ENCODE results near the gene YTHDF1. TPM values are rescaled to one million over a fixed set of nuclear protein-coding genes. Genes with fewer than 3 reads are reported as not detected.

The YTHDF1 gene
- total and polyA plus RNA-seq, 8 donors: 11.1 to 24.0 (median 15.9) TPM

DNA sequence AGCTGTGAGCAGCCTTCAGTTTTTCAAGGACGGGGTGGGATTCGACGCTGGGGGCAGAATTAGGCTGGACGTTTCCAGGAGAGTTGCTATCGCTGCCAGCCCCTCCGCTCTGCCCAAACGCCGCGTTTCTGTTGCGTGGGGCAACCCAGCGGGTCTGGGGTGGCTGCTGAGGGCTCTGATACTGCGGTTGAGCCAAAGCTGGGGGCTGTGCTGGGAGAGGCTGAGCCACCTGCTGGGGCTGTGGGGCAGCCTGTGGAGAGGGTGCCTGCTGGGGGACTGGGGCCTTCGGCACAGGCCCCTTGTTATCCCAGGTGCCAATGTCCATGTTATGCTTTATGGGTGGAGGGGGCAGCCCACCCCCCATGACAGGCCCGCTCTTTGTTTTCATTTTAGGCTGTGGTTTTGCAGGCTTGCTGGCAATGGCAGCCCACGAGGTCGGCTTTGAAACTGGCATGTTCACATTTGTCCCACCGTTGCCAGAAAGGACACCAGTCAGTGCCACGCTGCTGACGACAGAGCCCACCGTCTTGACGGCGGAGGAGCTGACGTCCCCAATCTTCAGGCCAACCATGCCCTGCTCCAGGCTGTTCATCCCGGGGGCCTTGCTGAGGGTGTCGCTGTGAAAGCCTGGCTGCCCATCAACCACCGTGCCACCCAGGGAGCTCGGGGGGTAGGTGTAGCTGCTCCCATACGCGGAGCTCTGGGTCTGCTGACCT, 13.0 kb downstream of the YTHDF1 start:
- Histone ChIP-seq H3K4me1 (peaks cover 0 to 7% (median 2%) of the 10 kb centered on the region in 3 donors), H3K36me3 (peaks cover 3 to 33% (median 22%) of the 10 kb centered on the region in 3 donors), H3K27ac (no peak overlapping the region), H3K4me3 (no peak overlapping the region), H3K27me3 (no peaks in the 10 kb centered on the region), H3K9me3 (no peaks in the 10 kb centered on the region)
- TF ChIP-seq CTCF (IDR thresholded peaks at IDR 0.05): no peak
- intact Hi-C loops (cut with DNase I): no loop called here
- WGBS, 2 donors: 88 to 91% methylated on average over 29 of the region's 29 CpGs
- no peak for FAIRE-seq
- ATAC-seq: no peak
- DNase-seq: peak in 1 of 6 donors; percentile 44

- Histone ChIP-seq H3K9me3 (no peaks in the 10 kb centered on the region), H3K4me1 (peaks cover 0 to 10% (median 8%) of the 10 kb centered on the region in 3 donors), H3K27me3 (no peaks in the 10 kb centered on the region), H3K4me3 (no peak overlapping the region), H3K27ac (no peak overlapping the region), H3K36me3 (peaks cover 3 to 32% (median 20%) of the 10 kb centered on the region in 3 donors)
- no peak for TF ChIP-seq CTCF (IDR thresholded peaks at IDR 0.05)
- FAIRE-seq (no peak), DNase-seq (peak in 1 of 6 donors; percentile 43), ATAC-seq (no peak)
- 84 to 88% methylated on average over 17 of the region's 17 CpGs for WGBS, 2 donors
- intact Hi-C loops (cut with DNase I): no loop called here
Observed at GRCh38 chr20:63202021-63202420, 13.9 kb downstream of the YTHDF1 start.

DNA sequence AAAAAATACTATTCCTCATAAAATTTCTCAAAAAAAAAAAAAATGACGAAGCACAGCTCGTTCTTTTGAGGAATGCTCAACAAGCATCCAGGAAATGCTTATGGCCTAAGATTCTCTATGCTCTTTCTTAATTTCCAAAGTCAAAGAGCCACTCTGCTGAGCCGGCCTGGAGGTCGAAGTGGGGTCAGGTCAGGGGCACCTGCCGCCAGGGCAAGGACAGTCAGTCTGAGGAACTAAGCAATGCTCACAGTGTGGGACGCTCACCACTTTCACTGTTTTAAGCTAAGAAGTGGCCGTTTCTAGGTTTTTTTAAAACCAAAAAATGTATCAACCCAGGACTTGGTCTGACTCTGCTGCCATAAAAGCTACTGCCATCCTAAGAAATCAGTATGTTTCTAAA, 17.3 kb downstream of the YTHDF1 start:
- Histone ChIP-seq H3K4me3 (no peak overlapping the region), H3K4me1 (peaks cover 0 to 10% (median 8%) of the 10 kb centered on the region in 3 donors), H3K27me3 (no peaks in the 10 kb centered on the region), H3K36me3 (peaks cover 3 to 40% (median 19%) of the 10 kb centered on the region in 3 donors), H3K9me3 (no peaks in the 10 kb centered on the region), H3K27ac (no peak overlapping the region)
- intact Hi-C loops (cut with DNase I): no loop called here
- no peak for ATAC-seq
- FAIRE-seq: no peak
- no peak for DNase-seq
- TF ChIP-seq CTCF (IDR thresholded peaks at IDR 0.05): no peak
- 72 to 78% methylated on average over 7 of the region's 7 CpGs for WGBS, 2 donors

DNA sequence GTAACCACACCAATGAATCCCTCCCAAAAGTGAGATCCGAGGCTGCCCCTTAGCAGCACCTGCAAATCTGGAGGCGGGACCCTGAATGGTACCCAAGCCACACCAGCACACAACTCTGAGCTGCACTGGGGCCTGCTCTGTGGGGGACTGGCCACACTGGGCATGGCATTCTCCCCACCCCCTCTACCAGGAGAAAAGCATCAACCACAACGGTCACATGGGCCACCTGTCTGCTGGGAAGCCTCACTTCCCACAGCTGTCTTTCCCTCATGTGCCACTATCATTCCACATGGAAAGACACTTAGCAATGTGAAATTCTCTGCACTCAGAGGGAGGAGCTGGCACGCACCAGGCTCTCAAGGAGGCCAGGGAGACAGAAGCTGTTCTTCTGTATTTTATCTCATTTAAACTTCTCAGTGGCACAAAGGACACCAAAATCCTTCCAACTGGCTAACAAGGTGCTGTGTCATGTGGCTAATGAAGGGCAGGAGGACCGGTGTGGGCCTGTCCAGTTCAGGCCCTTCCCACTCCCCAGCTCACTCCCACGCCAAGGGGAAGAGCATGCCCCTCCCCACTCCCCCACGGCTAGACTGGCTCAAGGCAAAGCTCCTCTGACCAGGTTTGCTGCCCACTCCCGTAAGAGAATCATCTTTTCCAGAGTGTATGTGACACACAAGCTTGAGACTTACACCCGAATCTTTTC, 19.0 kb downstream of the YTHDF1 start:
- ATAC-seq: peak in 3 of 4 donors; percentile 25 to 52 (median 37)
- no peak for FAIRE-seq
- H3K36me3 ChIP-seq: peaks cover 0 to 23% (median 3%) of the 10 kb centered on the region in 3 donors
- no peak for TF ChIP-seq CTCF (IDR thresholded peaks at IDR 0.05)
- no peaks in the 10 kb centered on the region for H3K9me3 ChIP-seq
- H3K27me3 ChIP-seq: no peaks in the 10 kb centered on the region
- intact Hi-C loops (cut with DNase I): no loop called here
- 67 to 73% methylated on average over 9 of the region's 9 CpGs for WGBS, 2 donors
- peaks cover 0 to 10% (median 8%) of the 10 kb centered on the region in 3 donors for H3K4me1 ChIP-seq
- H3K4me3 ChIP-seq: no peak overlapping the region
- no peak for DNase-seq
- H3K27ac ChIP-seq: no peak overlapping the region

DNA sequence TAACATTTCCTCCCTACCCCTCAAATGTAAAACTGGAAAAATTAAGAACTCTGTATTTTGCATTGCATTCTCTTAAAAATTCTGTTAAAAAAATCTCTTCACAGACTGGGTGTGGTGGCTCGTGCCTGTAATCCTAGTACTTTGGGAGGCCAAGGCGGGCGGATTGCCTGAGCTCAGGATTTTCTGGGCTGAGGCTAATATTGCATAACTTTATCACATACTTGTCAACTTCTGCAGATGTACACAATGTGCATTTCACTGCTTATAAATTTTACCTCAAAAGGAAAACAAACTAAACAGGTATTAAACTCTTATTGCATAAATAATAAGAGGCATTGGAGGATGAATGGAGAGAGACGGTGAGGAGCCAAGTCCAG, 21.1 kb downstream of the YTHDF1 start:
- FAIRE-seq (no peak), ATAC-seq (no peak), DNase-seq (no peak)
- H3K27me3 ChIP-seq: no peaks in the 10 kb centered on the region
- intact Hi-C loops (cut with DNase I): no loop called here
- no peak overlapping the region for H3K4me3 ChIP-seq
- peaks cover 0 to 16% (median 0%) of the 10 kb centered on the region in 3 donors for H3K36me3 ChIP-seq
- TF ChIP-seq CTCF (IDR thresholded peaks at IDR 0.05): no peak
- 92 to 95% methylated on average over 4 of the region's 4 CpGs for WGBS, 2 donors
- no peak overlapping the region for H3K27ac ChIP-seq
- H3K9me3 ChIP-seq: no peaks in the 10 kb centered on the region
- peaks cover 0 to 10% (median 8%) of the 10 kb centered on the region in 3 donors for H3K4me1 ChIP-seq
